ENCODE data around the gene CUL1. TPM values are rescaled to one million over a fixed set of nuclear protein-coding genes. Genes with fewer than 3 reads are reported as not detected.

Gene CUL1
- total and polyA plus RNA-seq, 7 donors, result 24.0 to 72.8 (median 53.9) TPM

DNA sequence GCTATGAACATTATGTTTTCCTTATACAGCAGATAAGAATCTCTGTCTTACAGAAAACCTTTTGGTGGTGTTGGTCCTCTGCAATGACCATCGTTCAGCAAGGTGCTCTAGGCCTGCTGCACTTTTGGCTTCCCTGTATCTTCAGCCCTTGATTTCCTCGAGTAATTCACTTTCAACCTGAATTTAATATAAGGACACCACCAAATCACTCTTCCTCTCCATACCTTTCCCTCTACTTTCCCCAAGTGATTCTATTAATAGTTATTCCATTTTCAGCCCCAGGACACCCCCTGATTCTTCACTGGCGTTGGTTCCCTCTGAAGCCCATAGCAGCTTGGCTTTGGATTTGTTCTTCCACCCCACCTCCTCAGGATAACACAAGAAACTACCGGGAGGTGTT is 113.2 kb downstream of the CUL1 start:
- 91 to 93% methylated on average over 4 of the region's 4 CpGs for WGBS, 2 donors
- TF ChIP-seq, protein P1, sequence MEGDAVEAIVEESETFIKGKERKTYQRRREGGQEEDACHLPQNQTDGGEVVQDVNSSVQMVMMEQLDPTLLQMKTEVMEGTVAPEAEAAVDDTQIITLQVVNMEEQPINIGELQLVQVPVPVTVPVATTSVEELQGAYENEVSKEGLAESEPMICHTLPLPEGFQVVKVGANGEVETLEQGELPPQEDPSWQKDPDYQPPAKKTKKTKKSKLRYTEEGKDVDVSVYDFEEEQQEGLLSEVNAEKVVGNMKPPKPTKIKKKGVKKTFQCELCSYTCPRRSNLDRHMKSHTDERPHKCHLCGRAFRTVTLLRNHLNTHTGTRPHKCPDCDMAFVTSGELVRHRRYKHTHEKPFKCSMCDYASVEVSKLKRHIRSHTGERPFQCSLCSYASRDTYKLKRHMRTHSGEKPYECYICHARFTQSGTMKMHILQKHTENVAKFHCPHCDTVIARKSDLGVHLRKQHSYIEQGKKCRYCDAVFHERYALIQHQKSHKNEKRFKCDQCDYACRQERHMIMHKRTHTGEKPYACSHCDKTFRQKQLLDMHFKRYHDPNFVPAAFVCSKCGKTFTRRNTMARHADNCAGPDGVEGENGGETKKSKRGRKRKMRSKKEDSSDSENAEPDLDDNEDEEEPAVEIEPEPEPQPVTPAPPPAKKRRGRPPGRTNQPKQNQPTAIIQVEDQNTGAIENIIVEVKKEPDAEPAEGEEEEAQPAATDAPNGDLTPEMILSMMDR (IDR thresholded peaks at IDR 0.05), result no peak
- no peak for TF ChIP-seq POLR2AphosphoS5 (IDR thresholded peaks at IDR 0.05)
- TF ChIP-seq EP300 (IDR thresholded peaks at IDR 0.05), result no peak
- no peak for TF ChIP-seq POLR2A (IDR thresholded peaks at IDR 0.05)
- intact Hi-C loops (cut with DNase I), result no loop called here
- H3K27ac ChIP-seq, result no peak overlapping the region
- no peaks in the 10 kb centered on the region for H3K36me3 ChIP-seq
- no peaks in the 10 kb centered on the region for H3K4me1 ChIP-seq
- no peak overlapping the region for H3K4me3 ChIP-seq
- H3K9me3 ChIP-seq, result no peaks in the 10 kb centered on the region
- no peak for DNase-seq
- no peaks in the 10 kb centered on the region for H3K27me3 ChIP-seq

DNA sequence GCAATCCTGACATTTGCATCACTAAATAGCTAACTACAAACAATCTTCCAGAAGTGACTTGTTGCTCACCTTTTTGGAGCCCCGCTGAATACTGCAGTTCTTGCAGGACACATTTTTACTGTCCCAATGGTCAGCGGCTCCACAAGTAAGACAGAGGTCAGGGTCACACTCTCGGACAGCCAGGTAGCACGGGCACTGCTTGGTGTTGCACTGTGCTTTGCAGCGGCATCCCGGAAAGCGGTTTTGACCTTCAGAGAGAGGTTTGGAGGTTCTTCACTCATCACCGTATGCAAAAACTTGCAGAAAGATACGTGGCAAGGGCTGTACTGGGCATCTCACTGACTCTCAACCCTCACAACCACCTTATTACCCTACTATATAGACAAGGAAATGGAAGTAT is 115.2 kb downstream of the CUL1 start:
- Histone ChIP-seq H3K27ac (no peak overlapping the region), H3K4me1 (no peaks in the 10 kb centered on the region), H3K4me3 (no peak overlapping the region), H3K36me3 (no peaks in the 10 kb centered on the region), H3K9me3 (no peaks in the 10 kb centered on the region), H3K27me3 (no peaks in the 10 kb centered on the region)
- DNase-seq, result no peak
- intact Hi-C loops (cut with DNase I), result no loop called here
- TF ChIP-seq POLR2AphosphoS5 (IDR thresholded peaks at IDR 0.05) (no peak), POLR2A (IDR thresholded peaks at IDR 0.05) (no peak), EP300 (IDR thresholded peaks at IDR 0.05) (no peak)
- TF ChIP-seq, protein P1 (IDR thresholded peaks at IDR 0.05), result no peak
- WGBS, 2 donors, result 94 to 95% methylated on average over 9 of the region's 9 CpGs

DNA sequence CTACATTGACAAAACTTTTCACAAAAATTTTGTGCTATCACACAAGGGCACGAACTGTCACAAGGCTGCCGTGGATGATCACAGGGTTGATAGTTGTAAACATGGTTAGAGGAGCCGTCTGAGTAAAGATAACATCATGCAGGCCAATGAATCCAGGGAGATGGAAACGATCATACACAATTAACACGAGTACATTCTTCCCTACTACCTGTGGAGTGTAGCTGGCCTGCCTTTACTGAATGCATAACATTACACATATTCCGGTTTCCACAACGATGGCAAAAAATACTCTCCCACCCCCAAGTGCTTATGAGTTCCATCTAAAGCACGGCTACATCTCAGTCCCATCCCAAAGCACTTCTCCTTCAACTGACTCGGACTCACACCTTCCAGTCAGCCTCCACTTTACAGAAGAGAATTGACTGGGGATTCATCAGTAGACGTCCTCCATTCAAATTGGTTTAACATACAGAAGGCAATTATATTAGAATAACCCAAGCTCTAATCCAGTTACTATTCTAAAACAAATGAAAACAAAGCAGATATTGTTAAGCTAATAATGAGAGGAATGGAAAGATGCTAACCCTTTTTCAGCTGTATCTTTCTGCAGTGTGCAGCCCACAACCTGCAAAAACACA is 116.3 kb downstream of the CUL1 start:
- TF ChIP-seq, protein P1 (IDR thresholded peaks at IDR 0.05), result no peak
- no peak for TF ChIP-seq EP300 (IDR thresholded peaks at IDR 0.05)
- no peak for TF ChIP-seq POLR2AphosphoS5 (IDR thresholded peaks at IDR 0.05)
- TF ChIP-seq POLR2A (IDR thresholded peaks at IDR 0.05), result no peak
- 84% methylated on average over 10 of the region's 10 CpGs for WGBS, 2 donors
- H3K9me3 ChIP-seq, result no peaks in the 10 kb centered on the region
- H3K27me3 ChIP-seq, result no peaks in the 10 kb centered on the region
- no peak overlapping the region for H3K4me3 ChIP-seq
- intact Hi-C loops (cut with DNase I), result no loop called here
- H3K4me1 ChIP-seq, result no peaks in the 10 kb centered on the region
- H3K36me3 ChIP-seq, result no peaks in the 10 kb centered on the region
- DNase-seq, result no peak
- H3K27ac ChIP-seq, result no peak overlapping the region

DNA sequence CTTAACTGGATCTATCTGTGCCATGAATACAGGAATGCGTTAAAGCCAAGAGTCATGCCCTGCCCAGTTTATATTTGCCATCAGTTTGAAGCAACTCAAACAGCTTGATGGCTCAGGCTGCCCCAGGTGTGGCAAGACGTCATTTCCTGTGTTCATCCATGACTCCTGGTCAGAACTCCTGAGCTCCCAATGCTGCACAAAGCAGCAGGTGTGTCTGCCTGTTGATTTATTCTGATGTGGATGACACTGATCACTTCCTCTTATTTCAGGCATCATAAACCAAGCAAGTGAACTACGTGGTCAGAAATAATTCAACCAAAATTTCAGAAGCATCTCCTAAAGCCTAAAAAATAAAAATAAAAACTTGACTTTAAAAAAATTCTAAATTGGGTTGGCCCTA is 116.9 kb downstream of the CUL1 start:
- Histone ChIP-seq H3K27me3 (no peaks in the 10 kb centered on the region), H3K4me1 (no peaks in the 10 kb centered on the region), H3K27ac (no peak overlapping the region), H3K9me3 (no peaks in the 10 kb centered on the region), H3K4me3 (no peak overlapping the region), H3K36me3 (no peaks in the 10 kb centered on the region)
- 17 to 61% methylated on average over 3 of the region's 3 CpGs for WGBS, 2 donors
- TF ChIP-seq POLR2A (IDR thresholded peaks at IDR 0.05) (no peak), POLR2AphosphoS5 (IDR thresholded peaks at IDR 0.05) (no peak), EP300 (IDR thresholded peaks at IDR 0.05) (no peak)
- TF ChIP-seq, protein P1 (IDR thresholded peaks at IDR 0.05), result no peak
- intact Hi-C loops (cut with DNase I), result no loop called here
- no peak for DNase-seq

Measured in sigmoid colon (tissue), 7 donors.